ENCODE results near the gene ZNF277.

DNA sequence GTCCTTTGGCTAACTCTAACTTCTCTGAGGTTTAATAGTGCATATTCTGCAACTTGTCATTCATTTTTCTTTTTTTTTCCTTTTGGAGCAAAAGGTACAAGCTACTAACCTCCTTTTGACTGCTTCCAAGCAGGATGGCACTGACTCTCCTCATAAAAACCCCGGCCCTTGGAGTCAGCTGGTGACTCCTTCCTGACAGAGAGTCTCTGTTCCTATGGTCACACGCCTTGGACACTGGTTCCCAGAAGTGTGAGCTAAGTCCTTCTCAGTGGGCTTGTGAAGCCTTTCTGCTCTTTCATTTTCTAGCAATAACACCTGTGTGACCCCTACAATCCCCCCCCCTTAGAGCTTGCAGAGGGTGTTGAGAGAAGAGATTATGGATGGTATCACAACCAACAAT, 22.0 kb upstream of the ZNF277 start:
- TF ChIP-seq, protein P1, sequence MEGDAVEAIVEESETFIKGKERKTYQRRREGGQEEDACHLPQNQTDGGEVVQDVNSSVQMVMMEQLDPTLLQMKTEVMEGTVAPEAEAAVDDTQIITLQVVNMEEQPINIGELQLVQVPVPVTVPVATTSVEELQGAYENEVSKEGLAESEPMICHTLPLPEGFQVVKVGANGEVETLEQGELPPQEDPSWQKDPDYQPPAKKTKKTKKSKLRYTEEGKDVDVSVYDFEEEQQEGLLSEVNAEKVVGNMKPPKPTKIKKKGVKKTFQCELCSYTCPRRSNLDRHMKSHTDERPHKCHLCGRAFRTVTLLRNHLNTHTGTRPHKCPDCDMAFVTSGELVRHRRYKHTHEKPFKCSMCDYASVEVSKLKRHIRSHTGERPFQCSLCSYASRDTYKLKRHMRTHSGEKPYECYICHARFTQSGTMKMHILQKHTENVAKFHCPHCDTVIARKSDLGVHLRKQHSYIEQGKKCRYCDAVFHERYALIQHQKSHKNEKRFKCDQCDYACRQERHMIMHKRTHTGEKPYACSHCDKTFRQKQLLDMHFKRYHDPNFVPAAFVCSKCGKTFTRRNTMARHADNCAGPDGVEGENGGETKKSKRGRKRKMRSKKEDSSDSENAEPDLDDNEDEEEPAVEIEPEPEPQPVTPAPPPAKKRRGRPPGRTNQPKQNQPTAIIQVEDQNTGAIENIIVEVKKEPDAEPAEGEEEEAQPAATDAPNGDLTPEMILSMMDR (IDR thresholded peaks at IDR 0.05) = no peak
- TF ChIP-seq POLR2A (IDR thresholded peaks at IDR 0.05) = no peak
